Testis (tissue), 3 donors: ENCODE results near the gene ARID1B. TPM values are rescaled to one million over a fixed set of nuclear protein-coding genes. Genes with fewer than 3 reads are reported as not detected.
A peak's percentile ranks its signal among the peaks of the same experiment; 100 is the strongest.

Experiments used
- DNase-seq: peaks from one replicate; pipeline ENCODE4 v3.0.0-alpha.2; 2019
- H3K27ac ChIP-seq, 2 donors: fragments of 200-600 bp; sonication (generic); one replicate each; pipeline ENCODE4 v1.5.1; 2019
- H3K27me3 ChIP-seq: fragments of 200-600 bp; sonication (generic); one replicate; pipeline ENCODE4 v1.5.1; 2019
- H3K36me3 ChIP-seq: fragments of 200-600 bp; sonication (generic); one replicate; pipeline ENCODE4 v1.5.1; 2017; ENCODE audit warnings: low read depth; ENCODE audit errors: missing control alignments
- H3K4me1 ChIP-seq: fragments of 200-600 bp; sonication (generic); one replicate; pipeline ENCODE4 v1.5.1; 2019
- H3K4me3 ChIP-seq, 2 donors: fragments of 200-600 bp; sonication (generic); one replicate each; pipeline ENCODE4 v1.5.1; 2017 to 2019
- H3K9me3 ChIP-seq: fragments of 200-600 bp; sonication (generic); one replicate; pipeline ENCODE4 v1.5.1; 2017
- POLR2A ChIP-seq: fragments of 450-650 bp; IDR thresholded peaks from one replicate; pipeline ENCODE4 v1.6.1; 2017; ENCODE audit warnings: antibody characterized with exemption, mild to moderate bottlenecking, moderate library complexity
- WGBS, 2 donors: methylation state at CpG; one replicate each; pipeline ENCODE4 v1.1.5; 2018; 5-methylcytosine and 5-hydroxymethylcytosine counted together
- intact Hi-C: fragments of 100-400 bp; cut with DNase I; formaldehyde crosslinking; loops from one replicate; pipeline ENCODE4 v1.15.1; 2023; ENCODE audit warnings: low total_unique reads
- polyA plus RNA-seq: library from polyadenylated mRNA; stranded (reverse); fragments of 350-450 nt; fragmentation: Illumina TruSeq; extraction: RNeasy Lipid Tissue Mini Kit (QIAGEN cat#74804); gene quantifications from one replicate; pipeline ENCODE4 v1.2.3, GENCODE V29; 2014; ENCODE audit warnings: low read depth, low replicate concordance; ENCODE audit not compliant: insufficient read depth
- total RNA-seq, 2 donors: library from RNA; depleted of rRNA; stranded (reverse); fragments of >200 nt; gene quantifications; one replicate each; pipeline ENCODE4 v1.2.3, GENCODE V29; 2016
- TF ChIP-seq, protein P1 (sequence below), 3 experiments: fragments of 450-650 bp in 2 of 3; fragments of 200-600 bp in 1 of 3; sonication (generic) in 1 of 3; IDR thresholded peaks; one replicate each; pipeline ENCODE4 v1.5.1; 2016 to 2019; ENCODE audit warnings: antibody characterized with exemption in 3 of 3, mild to moderate bottlenecking in 2 of 3, moderate library complexity in 1 of 3

ARID1B gene
- total and polyA plus RNA-seq, 3 donors from 2014 or later, result 26.2 to 126 (median 103) TPM

DNA sequence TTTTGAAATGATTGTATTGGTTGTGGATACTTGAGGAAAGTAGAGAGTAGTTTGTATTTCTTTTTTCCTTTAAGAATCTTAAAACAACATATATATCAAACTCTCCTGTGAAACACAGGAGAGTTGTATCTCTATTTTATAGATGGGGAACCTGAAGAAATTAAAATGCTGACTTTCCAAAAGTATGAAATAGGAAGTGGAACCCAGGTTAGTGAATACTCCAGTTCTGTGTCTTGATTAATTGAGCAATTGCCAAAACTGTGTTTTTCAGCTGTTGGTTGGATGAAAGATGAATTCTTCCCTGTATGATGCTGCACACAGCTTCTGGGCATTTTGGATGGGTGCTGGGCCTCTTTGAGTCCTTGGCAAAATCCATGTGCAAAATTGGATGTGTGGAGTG, 86.3 kb downstream of the ARID1B start:
- Histone ChIP-seq H3K27me3 (no peaks in the 10 kb centered on the region), H3K27ac (no peak overlapping the region), H3K4me1 (peaks cover 5% of the 10 kb centered on the region), H3K9me3 (no peaks in the 10 kb centered on the region), H3K4me3 (no peak overlapping the region), H3K36me3 (no peaks in the 10 kb centered on the region)
- DNase-seq, result no peak
- TF ChIP-seq POLR2A, result no peak
- TF ChIP-seq, protein P1, sequence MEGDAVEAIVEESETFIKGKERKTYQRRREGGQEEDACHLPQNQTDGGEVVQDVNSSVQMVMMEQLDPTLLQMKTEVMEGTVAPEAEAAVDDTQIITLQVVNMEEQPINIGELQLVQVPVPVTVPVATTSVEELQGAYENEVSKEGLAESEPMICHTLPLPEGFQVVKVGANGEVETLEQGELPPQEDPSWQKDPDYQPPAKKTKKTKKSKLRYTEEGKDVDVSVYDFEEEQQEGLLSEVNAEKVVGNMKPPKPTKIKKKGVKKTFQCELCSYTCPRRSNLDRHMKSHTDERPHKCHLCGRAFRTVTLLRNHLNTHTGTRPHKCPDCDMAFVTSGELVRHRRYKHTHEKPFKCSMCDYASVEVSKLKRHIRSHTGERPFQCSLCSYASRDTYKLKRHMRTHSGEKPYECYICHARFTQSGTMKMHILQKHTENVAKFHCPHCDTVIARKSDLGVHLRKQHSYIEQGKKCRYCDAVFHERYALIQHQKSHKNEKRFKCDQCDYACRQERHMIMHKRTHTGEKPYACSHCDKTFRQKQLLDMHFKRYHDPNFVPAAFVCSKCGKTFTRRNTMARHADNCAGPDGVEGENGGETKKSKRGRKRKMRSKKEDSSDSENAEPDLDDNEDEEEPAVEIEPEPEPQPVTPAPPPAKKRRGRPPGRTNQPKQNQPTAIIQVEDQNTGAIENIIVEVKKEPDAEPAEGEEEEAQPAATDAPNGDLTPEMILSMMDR (IDR thresholded peaks at IDR 0.05), result no peak
- intact Hi-C loops, result no loop called here

DNA sequence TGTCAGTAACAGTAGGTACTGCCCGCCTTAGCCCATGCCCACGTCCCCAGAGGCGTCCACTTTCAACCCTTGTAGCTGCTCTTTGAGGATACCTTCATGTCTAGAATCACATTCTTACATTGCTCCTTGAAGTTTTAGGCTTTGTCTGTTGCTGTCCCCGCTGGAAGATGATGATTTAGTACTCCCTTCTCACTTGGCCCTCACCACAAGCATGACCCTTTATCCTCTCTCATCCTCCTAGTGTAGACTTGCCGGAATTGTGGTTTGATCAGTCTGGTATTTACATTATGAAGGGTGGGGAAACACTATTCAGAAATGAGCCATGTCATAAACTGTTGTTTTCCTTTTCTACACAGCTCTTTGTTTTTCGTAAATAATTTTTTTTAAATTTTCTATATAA, 87.4 kb downstream of the ARID1B start:
- intact Hi-C loops, result no loop called here
- no peak for DNase-seq
- peaks cover 5% of the 10 kb centered on the region for H3K4me1 ChIP-seq

DNA sequence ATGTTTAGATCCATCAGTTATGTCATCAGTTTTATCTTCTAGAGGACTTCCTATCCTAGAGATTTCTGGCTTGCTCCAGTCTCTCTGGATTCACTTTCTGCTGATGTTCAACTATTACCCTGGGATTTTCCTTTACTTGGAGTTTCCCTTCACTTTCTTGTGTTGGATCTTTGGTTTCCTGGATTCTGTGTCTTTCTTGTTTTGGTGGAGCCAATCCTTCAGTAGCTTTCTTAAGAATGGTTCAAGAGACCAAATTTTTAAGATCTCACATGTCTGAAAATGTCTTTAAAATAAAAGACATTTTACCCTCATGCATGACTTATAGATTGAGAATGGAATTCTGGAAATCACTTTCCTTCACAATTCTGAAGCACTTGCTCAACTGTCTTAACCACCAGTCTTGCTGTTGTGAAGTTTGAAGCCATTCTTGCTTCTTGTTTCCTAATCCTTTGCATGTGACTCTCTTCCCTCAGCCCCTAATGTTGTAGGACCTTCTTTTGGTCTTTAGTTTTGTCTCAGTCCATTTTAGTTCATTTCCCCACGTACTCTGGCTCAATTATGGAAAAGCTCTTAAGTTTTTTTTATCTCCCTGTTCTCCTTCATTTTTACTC, 87.9 kb downstream of the ARID1B start:
- peaks cover 5% of the 10 kb centered on the region for H3K4me1 ChIP-seq
- intact Hi-C loops, result no loop called here
- no peak for TF ChIP-seq POLR2A
- TF ChIP-seq, protein P1 (IDR thresholded peaks at IDR 0.05), result no peak
- H3K9me3 ChIP-seq, result no peaks in the 10 kb centered on the region
- no peak overlapping the region for H3K27ac ChIP-seq
- no peaks in the 10 kb centered on the region for H3K27me3 ChIP-seq
- H3K4me3 ChIP-seq, result no peak overlapping the region
- no peaks in the 10 kb centered on the region for H3K36me3 ChIP-seq
- 54 to 84% methylated on average over 1 of the region's 1 CpG for WGBS, 2 donors
- DNase-seq, result no peak

More for the DNA sequence above, 87.4 kb downstream of the ARID1B start:
- WGBS, 2 donors, result 96 to 97% methylated on average over 6 of the region's 6 CpGs
- Histone ChIP-seq H3K36me3 (no peaks in the 10 kb centered on the region), H3K4me3 (no peak overlapping the region), H3K9me3 (no peaks in the 10 kb centered on the region), H3K27ac (no peak overlapping the region), H3K27me3 (no peaks in the 10 kb centered on the region)
- TF ChIP-seq, protein P1 (IDR thresholded peaks at IDR 0.05), result no peak

DNA sequence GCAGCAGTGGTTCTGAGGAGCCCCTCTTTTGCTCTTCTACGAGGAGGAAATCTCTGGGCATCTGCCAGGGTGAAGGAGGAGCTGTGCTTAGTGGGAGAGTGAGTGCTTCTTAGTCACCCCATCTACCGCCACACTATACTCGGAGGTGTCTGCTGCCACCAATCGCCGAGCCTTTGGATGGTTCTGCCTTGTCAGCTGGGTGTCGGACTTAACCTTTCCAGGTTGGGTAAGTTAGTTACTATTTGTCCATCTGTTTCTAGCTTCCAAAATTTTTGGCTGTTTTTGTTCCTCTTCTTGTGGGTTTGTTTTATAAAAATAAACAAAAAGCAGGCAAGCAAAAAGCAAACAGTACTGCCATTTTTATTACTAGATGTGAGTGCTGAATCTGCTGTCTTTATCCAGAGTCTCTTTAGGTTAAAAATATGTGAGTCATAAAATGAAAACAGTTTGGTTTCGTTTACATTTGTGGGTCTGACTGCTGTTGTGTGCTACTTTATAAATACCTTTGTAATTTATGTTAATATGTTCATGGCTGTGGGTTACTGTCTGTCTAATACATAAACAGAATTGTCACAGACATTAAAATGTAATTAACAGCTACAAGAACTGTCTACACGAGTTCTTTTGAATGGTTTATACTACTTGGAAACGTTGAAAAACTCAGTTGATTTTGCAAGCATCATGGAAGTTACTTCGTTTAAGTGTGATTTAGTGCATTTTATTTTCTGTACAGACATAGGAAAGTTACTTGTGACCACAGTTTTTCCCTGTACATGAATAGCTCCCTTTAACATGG, 89.2 kb downstream of the ARID1B start:
- H3K4me3 ChIP-seq, result no peak overlapping the region
- 71 to 74% methylated on average over 10 of the region's 10 CpGs for WGBS, 2 donors
- DNase-seq, result no peak
- peaks cover 5% of the 10 kb centered on the region for H3K4me1 ChIP-seq
- intact Hi-C loops, result no loop called here
- no peaks in the 10 kb centered on the region for H3K27me3 ChIP-seq
- H3K9me3 ChIP-seq, result no peaks in the 10 kb centered on the region
- H3K36me3 ChIP-seq, result no peaks in the 10 kb centered on the region
- TF ChIP-seq, protein P1 (IDR thresholded peaks at IDR 0.05), result no peak
- no peak for TF ChIP-seq POLR2A
- H3K27ac ChIP-seq, result peak overlapping the region in 1 of 2 donors; percentile 17
